ENCODE results near the gene LSMEM2. TPM values are rescaled to one million over a fixed set of nuclear protein-coding genes. Genes with fewer than 3 reads are reported as not detected.

Gene LSMEM2
- total and polyA plus RNA-seq, 9 of the 15 experiments (the other 6 are each of a cell fraction or from before 2014, with no cell fraction given) = not detected

DNA sequence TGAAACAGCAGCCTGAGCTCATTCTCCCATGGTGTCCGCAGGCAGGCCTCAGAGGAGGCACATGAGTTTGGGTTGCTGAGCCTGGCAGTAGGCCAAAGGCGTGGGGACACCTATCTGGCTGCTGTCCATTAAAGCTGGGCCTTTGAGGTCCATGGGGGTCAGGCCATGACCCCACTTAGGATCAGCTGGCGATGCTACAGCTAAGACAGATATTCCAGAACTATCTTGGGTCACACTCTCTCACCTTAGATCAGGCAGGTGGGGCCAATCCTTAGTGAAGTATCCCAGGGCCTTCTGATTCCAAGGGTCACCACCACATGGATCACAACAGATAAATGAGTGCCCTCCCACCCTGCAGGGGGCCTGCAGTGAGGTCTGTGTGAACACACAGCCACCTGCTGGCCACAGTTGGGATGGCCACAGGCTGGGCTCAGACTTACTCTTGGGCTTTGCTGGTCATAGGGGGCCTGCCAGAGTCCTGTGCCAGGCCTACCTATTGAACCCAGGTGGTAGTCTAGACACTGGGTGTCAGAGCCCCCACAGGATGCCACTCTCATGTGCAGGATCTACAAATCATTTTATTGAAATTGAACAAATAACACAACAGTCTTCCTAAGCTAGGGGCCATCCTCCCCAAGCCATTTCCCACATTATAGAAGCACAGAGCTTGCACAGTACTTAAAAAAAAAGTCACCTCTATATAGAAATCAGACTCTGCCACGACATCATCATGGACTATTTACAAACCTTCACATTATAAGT is 45.6 kb downstream of the LSMEM2 start:
- H3K9me3 ChIP-seq (replicated peaks; ENCODE audit: control insufficient read depth, insufficient read depth, low read depth, low read length) = no peaks in the 10 kb centered on the region
- ATAC-seq (peak; percentile 70), FAIRE-seq (peak; percentile 89), DNase-seq (ENCODE audit: extremely low read depth in 1 of 4, low spot score in 3 of 4) (peak; percentile 40 to 86 (median 64))
- H3K79me2 ChIP-seq (ENCODE audit: control insufficient read depth, insufficient read depth, low read length) = peaks cover 28% of the 10 kb centered on the region
- WGBS (ENCODE audit: insufficient coverage, low coverage, missing lambda C conversion rate) = 17% methylated on average over 4 of the region's 4 CpGs
- H3K27me3 ChIP-seq (ENCODE audit: control insufficient read depth in 2 of 2, insufficient read depth in 2 of 2, low read length in 2 of 2) = no peaks in the 10 kb centered on the region
- H3K4me2 ChIP-seq (ENCODE audit: insufficient read depth, low read length) = no peak overlapping the region
- ChIA-PET POLR2A (interaction anchor here (0.6 to 1.2 kb wide), 4 partner anchors 11 to 30 kb away, joined by 3 to 4 read pairs (median 3); partner anchors contain the start of gene HYAL1), CTCF (ENCODE audit: low intra/inter-chr PET ratio) (interaction anchor here (1.4 to 2.1 kb wide), 2 partner anchors 50 to 97 kb away, joined by 6 read pairs; no protein-coding TSS in a partner anchor)
- H2AFZ ChIP-seq (ENCODE audit: low read depth, low read length) = no peak overlapping the region; the same call in 1 of the 2 replicates
- peaks cover 30% of the 10 kb centered on the region; the same call in 1 of the 3 replicates for H3K36me3 ChIP-seq (ENCODE audit: control insufficient read depth, insufficient read depth, low read length)
- H4K20me1 ChIP-seq (replicated peaks; ENCODE audit: control insufficient read depth, insufficient read depth, low read length) = no peaks in the 10 kb centered on the region
- no TSS peak for BruUV-seq (replicated peaks)
- peak overlapping the region; percentile 33; the same call in 1 of the 3 replicates for H3K27ac ChIP-seq (ENCODE audit: extremely low read depth, low read depth, low read length)
- intact Hi-C loops (cut with micrococcal nuclease) (loop anchor here (1.0 to 2.0 kb wide), 3 partner anchors 50 to 136 kb away; no protein-coding TSS in a partner anchor), in situ Hi-C loops (cut with MboI) (no loop called here)
- peak overlapping the region in 1 of 2 experiments; percentile 24; a peak in 1 of 4 replicates for H3K9ac ChIP-seq (ENCODE audit: insufficient read depth in 1 of 2, low read depth in 2 of 2, low read length in 2 of 2)
- H3K9me1 ChIP-seq (ENCODE audit: control insufficient read depth, insufficient read depth, low read length) = no peaks in the 10 kb centered on the region
- H3K4me1 ChIP-seq (replicated peaks in 1 of 2; ENCODE audit: control insufficient read depth in 2 of 2, insufficient read depth in 2 of 2, low read length in 2 of 2) = peaks cover 24 to 52% of the 10 kb centered on the region in 2 experiments; a peak in 4 of 5 replicates
- no peak overlapping the region for H3K4me3 ChIP-seq
- TF ChIP-seq NR2C2 (CRISPR knock-in tag; IDR thresholded peaks at IDR 0.05) (no peak), NR2C2 (tag; IDR thresholded peaks at IDR 0.05) (peak; percentile 64; the same call in 1 of the 2 replicates), MAZ (CRISPR knock-in tag; conservative IDR thresholded peaks at IDR 0.05 in 1 of 2, IDR thresholded peaks at IDR 0.05 in 1 of 2) (peak; percentile 32 to 73; a peak in 3 of 4 replicates), TRIM28 (IDR thresholded peaks at IDR 0.05) (no peak), HDAC6 (IDR thresholded peaks at IDR 0.05; ENCODE audit: low read depth, low read length) (no peak), POLR2A (conservative IDR thresholded peaks at IDR 0.05) (no peak), ZNF584 (CRISPR knock-in tag; IDR thresholded peaks at IDR 0.05; ENCODE audit: low read depth) (no peak), ZFP1 (CRISPR knock-in tag; IDR thresholded peaks at IDR 0.05) (no peak), SMAD1 (IDR thresholded peaks at IDR 0.05; ENCODE audit: low read depth, low read length, partially characterized antibody) (no peak), NFIC (IDR thresholded peaks at IDR 0.05) (peak; percentile 96), DPF2 (IDR thresholded peaks at IDR 0.05) (peak; percentile 52; the same call in 1 of the 2 replicates), EGR1 (conservative IDR thresholded peaks at IDR 0.05) (0 out of 2 replicates have a peak, but pooled peaks have one; percentile 7), NR2C1 (IDR thresholded peaks at IDR 0.05) (peak; percentile 75), NR2C1 (tag; IDR thresholded peaks at IDR 0.05) (peak; percentile 39; the same call in 1 of the 2 replicates), ZNF707 (CRISPR knock-in tag; conservative IDR thresholded peaks at IDR 0.05) (no peak), RB1 (IDR thresholded peaks at IDR 0.05; ENCODE audit: low read depth) (peak; percentile 52; the same call in 1 of the 2 replicates), GATA2 (CRISPR knock-in tag; IDR thresholded peaks at IDR 0.05) (peak; percentile 13; the same call in 1 of the 2 replicates), EP400 (IDR thresholded peaks at IDR 0.05) (peak; percentile 38; the same call in 1 of the 2 replicates)
- TF ChIP-seq, protein P1, sequence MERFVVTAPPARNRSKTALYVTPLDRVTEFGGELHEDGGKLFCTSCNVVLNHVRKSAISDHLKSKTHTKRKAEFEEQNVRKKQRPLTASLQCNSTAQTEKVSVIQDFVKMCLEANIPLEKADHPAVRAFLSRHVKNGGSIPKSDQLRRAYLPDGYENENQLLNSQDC (CRISPR knock-in tag; IDR thresholded peaks at IDR 0.05) = no peak
- TF ChIP-seq, protein P2, sequence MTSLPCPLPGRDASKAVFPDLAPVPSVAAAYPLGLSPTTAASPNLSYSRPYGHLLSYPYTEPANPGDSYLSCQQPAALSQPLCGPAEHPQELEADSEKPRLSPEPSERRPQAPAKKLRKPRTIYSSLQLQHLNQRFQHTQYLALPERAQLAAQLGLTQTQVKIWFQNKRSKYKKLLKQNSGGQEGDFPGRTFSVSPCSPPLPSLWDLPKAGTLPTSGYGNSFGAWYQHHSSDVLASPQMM (CRISPR knock-in tag; IDR thresholded peaks at IDR 0.05) = no peak
- TF ChIP-seq, protein P3, sequence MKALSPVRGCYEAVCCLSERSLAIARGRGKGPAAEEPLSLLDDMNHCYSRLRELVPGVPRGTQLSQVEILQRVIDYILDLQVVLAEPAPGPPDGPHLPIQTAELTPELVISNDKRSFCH (CRISPR knock-in tag; IDR thresholded peaks at IDR 0.05) = no peak
- TF ChIP-seq, protein P3 (tag; IDR thresholded peaks at IDR 0.05) = peak; percentile 70; the same call in 1 of the 2 replicates
